CD4-positive, alpha-beta T cell treated with Interleukin-6 at 100 ng/mL for 8 hours (primary cell): ENCODE data around the gene PRDM2.

ENCODE experiments used
- DNase-seq: peaks from one replicate; pipeline ENCODE4 v3.0.0-alpha.2; 2020; ENCODE audit warnings: mixed read lengths, low spot score

The PRDM2 gene

GRCh38 chr1:13816016-13816760 lies 116.2 kb downstream of the PRDM2 start:
- DNase-seq, result no peak

DNA sequence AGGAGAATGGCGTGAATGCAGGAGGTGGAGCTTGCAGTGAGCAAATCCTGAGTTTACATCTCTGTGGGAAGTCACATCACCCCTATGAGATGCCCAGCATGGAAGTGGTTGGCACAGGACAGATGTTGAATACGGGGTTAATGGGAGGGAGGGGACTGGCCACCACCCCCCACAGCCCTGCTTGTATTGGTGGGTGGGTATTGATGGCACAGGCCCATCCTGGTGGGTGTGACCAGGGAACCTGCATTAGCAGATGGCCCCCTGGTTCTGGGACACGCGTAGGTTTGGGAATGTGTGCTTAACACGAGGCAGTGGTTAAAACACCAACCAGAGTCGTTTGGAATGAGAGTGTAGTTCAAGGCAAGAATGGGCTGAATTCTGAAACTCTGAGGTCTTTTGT lies 117.9 kb downstream of the PRDM2 start:
- DNase-seq, result no peak

- DNase-seq, result no peak
Measured at GRCh38 chr1:13818926-13819325, 118.9 kb downstream of the PRDM2 start.

DNA sequence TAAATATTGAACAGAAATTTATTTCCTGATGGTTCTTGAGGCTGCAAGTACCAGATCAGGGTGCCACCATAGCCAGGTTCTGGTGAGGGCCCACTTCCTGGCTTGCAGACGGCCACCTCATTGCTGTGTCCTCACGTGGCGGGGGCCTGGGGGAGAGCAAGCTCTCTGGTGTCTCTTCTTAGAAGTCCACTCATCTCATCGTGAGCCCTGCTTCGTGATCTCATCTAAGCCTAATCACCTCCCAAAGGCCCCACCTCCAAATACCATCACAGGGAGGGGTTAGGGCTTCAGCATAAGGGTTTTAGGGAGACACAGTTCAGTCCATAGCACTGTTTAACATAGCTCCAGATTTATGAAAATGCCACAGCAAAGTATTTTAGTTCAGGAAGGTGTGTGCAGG lies 119.7 kb downstream of the PRDM2 start:
- no peak for DNase-seq

DNA sequence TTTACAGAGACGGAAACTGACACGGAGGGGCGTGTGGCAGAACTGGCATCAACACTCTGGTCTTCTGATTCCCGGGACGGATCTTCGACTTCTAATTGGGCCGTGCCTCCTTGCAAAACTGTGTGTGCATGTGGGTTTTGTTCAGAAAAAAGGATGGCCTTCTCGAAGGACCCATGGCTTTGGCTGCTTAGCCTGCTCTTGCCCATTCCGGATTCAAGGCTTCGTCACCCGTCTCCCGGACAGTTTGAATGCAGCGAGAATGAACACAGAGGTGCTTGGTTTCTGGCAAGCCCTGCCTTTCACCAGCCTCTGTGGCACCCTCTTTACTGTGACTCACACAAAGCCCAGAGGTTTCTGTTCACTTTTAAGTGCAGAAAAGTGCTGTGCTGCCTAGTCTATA lies 120.1 kb downstream of the PRDM2 start:
- no peak for DNase-seq

GRCh38 chr1:13820456-13820855 lies 120.5 kb downstream of the PRDM2 start:
- no peak for DNase-seq

DNA sequence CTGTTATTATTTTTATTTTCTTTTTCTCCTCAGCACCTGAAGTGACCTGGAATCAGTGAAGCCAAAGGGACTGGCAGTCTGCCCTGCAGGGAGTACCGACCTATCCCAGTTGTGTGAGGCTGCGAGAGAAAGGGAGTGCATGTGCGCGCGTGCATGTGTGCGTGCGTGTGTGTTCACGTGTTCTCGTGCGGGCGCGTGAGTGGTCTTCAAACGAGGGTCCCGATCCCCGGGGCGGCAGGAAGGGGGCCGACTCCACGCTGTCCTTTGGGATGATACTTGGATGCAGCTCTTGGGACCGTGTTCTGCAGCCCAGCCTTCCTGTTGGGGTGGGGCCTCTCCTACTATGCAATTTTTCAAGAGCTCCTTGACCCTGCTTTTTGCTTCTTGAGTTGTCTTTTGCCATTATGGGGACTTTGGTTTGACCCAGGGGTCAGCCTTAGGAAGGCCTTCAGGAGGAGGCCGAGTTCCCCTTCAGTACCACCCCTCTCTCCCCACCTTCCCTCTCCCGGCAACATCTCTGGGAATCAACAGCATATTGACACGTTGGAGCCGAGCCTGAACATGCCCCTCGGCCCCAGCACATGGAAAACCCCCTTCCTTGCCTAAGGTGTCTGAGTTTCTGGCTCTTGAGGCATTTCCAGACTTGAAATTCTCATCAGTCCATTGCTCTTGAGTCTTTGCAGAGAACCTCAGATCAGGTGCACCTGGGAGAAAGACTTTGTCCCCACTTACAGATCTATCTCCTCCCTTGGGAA lies 123.3 kb downstream of the PRDM2 start:
- DNase-seq, result no peak

DNA sequence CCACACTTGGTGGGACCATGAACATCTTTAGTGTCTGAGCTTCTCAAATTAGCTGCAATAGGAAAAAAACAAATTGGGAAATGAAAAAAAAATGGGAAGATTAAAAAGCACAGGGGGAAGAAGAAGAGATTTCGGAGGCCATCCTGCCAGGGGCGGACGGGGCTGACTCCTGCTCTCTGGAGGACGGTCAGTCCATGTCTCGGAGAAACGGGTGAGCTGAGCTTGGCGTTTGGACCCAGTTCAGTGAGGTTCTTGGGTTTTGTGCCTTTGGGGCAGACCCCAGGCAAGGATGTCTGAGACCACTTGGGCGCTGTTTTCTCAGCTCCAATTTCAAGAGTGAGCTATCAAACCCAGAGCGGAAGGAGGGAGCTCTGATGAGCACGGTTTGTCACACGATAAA lies 123.9 kb downstream of the PRDM2 start:
- DNase-seq, result no peak

GRCh38 chr1:13824626-13825025 lies 124.6 kb downstream of the PRDM2 start:
- DNase-seq, result no peak

DNA sequence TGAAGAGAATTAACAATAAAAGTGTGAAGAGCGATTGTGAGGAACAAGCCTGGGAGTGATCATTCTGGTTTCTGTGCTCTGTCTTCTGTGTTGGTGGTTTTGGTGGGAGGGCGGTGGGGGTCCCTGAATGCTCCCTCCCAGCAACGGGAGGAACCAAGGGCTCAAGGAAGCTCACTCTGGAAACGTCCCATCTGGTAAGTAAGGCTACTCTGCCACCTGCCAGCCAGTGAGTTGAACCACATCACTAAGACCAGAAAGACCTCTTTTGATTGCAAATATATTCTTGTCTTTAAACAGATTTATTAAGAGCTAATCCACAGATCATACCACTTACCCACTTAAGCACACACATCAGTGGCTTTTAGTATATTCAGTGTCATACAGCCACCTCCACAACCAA lies 125.0 kb downstream of the PRDM2 start:
- DNase-seq, result no peak

- no peak for DNase-seq
Measured at GRCh38 chr1:13826009-13826408, 126.0 kb downstream of the PRDM2 start.

DNA sequence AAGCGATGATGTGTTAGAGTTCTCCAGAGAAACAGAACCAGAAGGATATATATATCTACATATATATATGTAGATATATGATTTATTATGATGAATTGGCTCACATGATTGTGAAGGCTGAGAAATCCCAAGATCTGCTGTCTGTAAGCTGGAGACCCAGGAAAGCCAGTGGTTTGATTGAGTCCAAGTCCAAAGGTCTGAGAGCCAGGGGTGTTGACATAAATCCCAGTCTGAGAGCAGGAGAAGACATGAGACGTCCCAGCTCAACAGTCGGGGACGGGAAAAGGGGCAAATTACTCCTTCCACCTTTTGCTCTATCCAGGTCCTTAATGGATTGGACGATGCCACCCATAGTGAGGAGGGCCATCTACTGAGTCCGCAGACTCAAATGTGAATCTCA lies 126.6 kb downstream of the PRDM2 start:
- DNase-seq, result no peak

GRCh38 chr1:13828454-13829151 lies 128.6 kb downstream of the PRDM2 start:
- DNase-seq, result no peak

- DNase-seq, result no peak
Measured at GRCh38 chr1:13829152-13829769, 129.3 kb downstream of the PRDM2 start.

DNA sequence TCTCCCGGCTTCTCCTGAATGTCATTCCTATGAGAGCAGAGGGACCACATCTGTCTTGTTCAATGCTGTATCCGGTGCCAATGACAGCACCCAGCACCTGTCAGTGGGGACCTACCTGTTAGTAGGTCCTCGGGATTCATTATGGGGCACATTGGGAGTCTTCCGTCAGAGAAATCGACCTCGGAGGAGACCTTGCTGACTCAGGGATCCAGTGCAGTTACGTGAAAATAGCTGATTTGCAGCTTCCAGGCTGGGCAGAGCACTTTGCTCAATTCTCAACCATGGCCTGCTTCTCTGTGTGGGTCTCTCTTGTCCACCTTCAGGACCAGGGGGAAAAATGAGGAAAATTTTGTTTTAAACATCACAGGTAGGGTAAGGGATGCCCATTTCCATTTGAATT lies 130.2 kb downstream of the PRDM2 start:
- DNase-seq, result no peak

DNA sequence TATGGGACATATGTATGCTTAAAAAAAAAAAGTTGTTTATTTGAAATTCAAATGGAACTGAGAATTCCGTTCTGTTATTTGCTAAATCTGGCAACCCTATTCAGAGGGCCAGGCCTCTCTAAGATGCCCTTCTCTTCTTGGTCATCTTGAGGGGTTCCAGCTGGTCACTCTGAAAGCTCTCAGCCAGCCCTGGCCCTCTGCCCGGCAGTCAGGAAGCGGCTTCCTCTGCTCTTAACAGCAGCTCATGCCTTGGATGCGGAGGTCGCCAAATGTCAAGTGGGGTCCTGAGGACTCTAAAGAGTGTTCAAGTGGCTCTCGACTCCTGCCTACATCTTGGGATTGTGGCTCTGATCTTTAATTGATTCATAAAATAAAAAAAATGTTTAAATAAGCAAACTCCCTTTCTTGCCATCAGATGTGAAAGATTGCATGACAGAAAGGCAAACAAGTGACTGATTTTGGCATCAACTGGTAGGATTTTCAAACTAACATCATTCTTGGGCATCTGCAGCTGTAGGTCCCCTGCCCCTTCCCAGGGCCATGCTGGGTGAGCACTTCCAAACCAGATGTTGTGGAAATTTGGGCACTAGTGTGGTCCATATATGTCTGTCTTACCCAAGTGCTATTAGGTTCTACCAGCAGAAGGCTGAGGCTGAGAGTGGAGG lies 130.8 kb downstream of the PRDM2 start:
- no peak for DNase-seq

DNA sequence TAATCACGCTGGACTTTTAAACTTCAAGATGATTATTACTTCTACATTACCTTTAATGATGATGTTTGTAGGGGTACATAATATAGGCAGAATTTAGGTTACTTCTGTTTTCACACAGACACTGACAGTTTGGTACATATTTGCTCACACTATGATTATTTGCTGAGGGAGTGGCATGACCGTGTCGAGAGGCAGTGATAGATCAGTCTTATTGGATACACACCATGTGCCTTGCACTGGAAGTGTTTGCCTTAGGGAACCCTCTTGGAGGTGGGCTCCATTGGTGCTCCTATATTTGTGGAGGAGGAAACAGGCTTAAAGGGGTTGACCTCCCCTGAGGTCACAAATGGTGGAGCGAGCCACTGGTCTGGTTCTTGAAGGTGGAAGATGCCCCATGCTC lies 132.1 kb downstream of the PRDM2 start:
- no peak for DNase-seq

DNA sequence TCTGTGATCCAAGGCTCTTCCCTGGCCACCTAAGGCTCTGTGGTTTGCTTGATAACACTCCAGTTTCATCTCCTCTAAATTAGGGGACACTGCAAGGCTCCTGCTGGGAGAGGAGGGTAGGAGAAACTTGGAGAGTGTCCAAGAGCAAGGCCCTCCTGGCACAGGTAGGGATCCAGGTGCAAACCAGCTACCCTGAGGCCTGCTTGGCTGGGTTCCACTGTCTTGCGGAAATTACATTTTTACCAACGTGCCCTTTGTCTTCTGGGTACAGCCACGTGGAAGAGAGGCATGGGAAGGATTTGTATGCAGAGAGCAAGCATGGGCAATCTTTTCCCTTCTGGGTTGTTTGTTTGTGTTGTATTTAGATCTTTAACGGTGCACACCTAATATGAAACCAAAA lies 132.5 kb downstream of the PRDM2 start:
- DNase-seq, result no peak

- no peak for DNase-seq
Measured at GRCh38 chr1:13836136-13836535, 136.1 kb downstream of the PRDM2 start.

DNA sequence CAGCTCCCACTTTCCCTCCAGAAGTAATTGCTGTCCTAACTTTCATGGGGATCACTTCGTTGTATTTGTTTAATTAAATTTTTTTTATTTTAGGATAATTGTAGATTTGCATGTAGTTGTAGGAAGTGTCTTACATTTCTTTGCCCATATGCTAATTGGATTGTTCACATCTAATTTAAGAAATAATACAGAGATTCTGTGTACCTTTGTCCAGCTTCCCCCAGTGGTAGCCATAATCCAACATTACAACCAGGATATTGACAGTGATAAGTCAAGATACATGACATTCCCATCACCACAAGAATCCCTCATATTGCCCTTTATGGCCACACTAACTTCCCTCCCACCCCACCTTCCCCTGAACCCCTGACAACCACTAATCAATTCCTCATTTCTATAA lies 136.6 kb downstream of the PRDM2 start:
- DNase-seq, result no peak

- DNase-seq, result no peak
Measured at GRCh38 chr1:13838236-13838635, 138.2 kb downstream of the PRDM2 start.

DNA sequence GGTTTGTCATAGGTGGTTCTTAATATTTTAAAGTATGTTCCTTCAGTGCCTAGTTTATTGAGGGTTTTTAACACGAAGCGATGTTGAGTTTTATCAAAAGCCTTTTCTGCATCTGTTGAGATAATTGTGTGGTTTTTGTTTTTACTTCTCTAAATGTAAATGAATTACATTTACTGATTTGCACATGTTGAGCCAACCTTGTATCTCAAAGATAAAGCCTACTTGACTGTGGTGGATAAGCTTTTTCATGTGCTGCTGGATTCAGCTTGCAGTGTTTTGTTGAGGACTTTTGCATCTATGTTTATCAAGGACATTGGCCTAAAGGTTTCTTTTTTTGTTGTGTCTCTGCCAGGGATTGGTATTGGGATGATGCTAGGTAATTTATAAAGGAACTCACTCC lies 142.5 kb downstream of the PRDM2 start:
- DNase-seq, result no peak
